Activated T-cell treated with anti-CD3 and anti-CD28 coated beads, Interleukin-2, amount 50 U/mL, for 4 hours (primary cell): Measurements from ENCODE around the gene RPL5. TPM values are rescaled to one million over a fixed set of nuclear protein-coding genes. Genes with fewer than 3 reads are reported as not detected.

ENCODE experiments used
- ATAC-seq, 2 donors: fragments of 200-7000 bp; cut with Tn5 transposase; one replicate each; pipeline ENCODE4 v1.10.0; 2021
- DNase-seq: peaks from one replicate; pipeline ENCODE4 v3.0.0-alpha.2; 2020
- H3K27me3 Mint-ChIP-seq: one replicate; pipeline ENCODE4 v1.8.0; 2021; ENCODE audit warnings: low read depth, mixed read lengths
- H3K36me3 Mint-ChIP-seq: one replicate; pipeline ENCODE4 v1.8.0; 2022; ENCODE audit warnings: mixed read lengths; ENCODE audit not compliant: insufficient read depth
- H3K4me1 Mint-ChIP-seq: one replicate; pipeline ENCODE4 v1.8.0; 2021; ENCODE audit warnings: low read depth, mixed read lengths
- H3K4me3 Mint-ChIP-seq: one replicate; pipeline ENCODE4 v1.8.0; 2021; ENCODE audit warnings: mild to moderate bottlenecking, moderate library complexity, mixed read lengths
- H3K9me3 Mint-ChIP-seq: one replicate; pipeline ENCODE4 v1.8.0; 2021; ENCODE audit warnings: mixed read lengths
- total RNA-seq, 3 donors: library from RNA; stranded (reverse); gene quantifications; one replicate each; pipeline ENCODE4 v1.2.1, GENCODE V29; 2021

Gene RPL5
- total RNA-seq, 3 donors from 2014 or later: 1,884 to 1,929 (median 1,900) TPM

GRCh38 chr1:92883297-92883696 is 51.5 kb downstream of the RPL5 start:
- H3K4me1 Mint-ChIP-seq: peaks cover 39% of the 10 kb centered on the region
- ATAC-seq (peak in 1 of 2 donors; percentile 30), DNase-seq (no peak)
- no peaks in the 10 kb centered on the region for H3K36me3 Mint-ChIP-seq
- H3K4me3 Mint-ChIP-seq: no peak overlapping the region
- no peaks in the 10 kb centered on the region for H3K27me3 Mint-ChIP-seq
- H3K9me3 Mint-ChIP-seq: no peaks in the 10 kb centered on the region

- no peaks in the 10 kb centered on the region for H3K27me3 Mint-ChIP-seq
- H3K36me3 Mint-ChIP-seq: no peaks in the 10 kb centered on the region
- peaks cover 39% of the 10 kb centered on the region for H3K4me1 Mint-ChIP-seq
- no peak for ATAC-seq
- peaks cover 3% of the 10 kb centered on the region for H3K9me3 Mint-ChIP-seq
- no peak overlapping the region for H3K4me3 Mint-ChIP-seq
- no peak for DNase-seq
These were observed 52.4 kb downstream of the RPL5 start for GRCh38 chr1:92884195-92884594.

- no peak for DNase-seq
- H3K4me3 Mint-ChIP-seq: no peak overlapping the region
- no peak for ATAC-seq
- peaks cover 7% of the 10 kb centered on the region for H3K9me3 Mint-ChIP-seq
- no peaks in the 10 kb centered on the region for H3K27me3 Mint-ChIP-seq
- H3K36me3 Mint-ChIP-seq: peaks cover under 1% of the 10 kb centered on the region
- H3K4me1 Mint-ChIP-seq: peaks cover 31% of the 10 kb centered on the region
These were observed 55.1 kb downstream of the RPL5 start for GRCh38 chr1:92886886-92887419.

GRCh38 chr1:92887465-92887864 is 55.6 kb downstream of the RPL5 start:
- Mint-ChIP-seq H3K9me3 (peaks cover 7% of the 10 kb centered on the region), H3K4me3 (no peak overlapping the region), H3K4me1 (peaks cover 30% of the 10 kb centered on the region), H3K36me3 (peaks cover 5% of the 10 kb centered on the region), H3K27me3 (no peaks in the 10 kb centered on the region)
- ATAC-seq (no peak), DNase-seq (no peak)

Other genes starting within 250 kb of the RPL5 start
- 10 to 100 TPM; 28.7 to 32.9 (median 29.8) TPM for gene EVI5, start 46.9 kb upstream of the RPL5 start, total RNA-seq
- gene DIPK1A, start 129.4 kb downstream of the RPL5 start, total RNA-seq: 1 to 10 TPM; 3.6 to 5.3 (median 4.2) TPM
- gene MTF2, start 247.2 kb downstream of the RPL5 start, total RNA-seq: 10 to 100 TPM; 37.4 to 42.7 (median 42.3) TPM